K562 (cell line): ENCODE measurements around the gene PCED1B. TPM values are rescaled to one million over a fixed set of nuclear protein-coding genes. Genes with fewer than 3 reads are reported as not detected.
A peak's percentile ranks its signal among the peaks of the same experiment; 100 is the strongest.

Experiments
- ATAC-seq: fragments of 200-7000 bp; cut with Tn5 transposase; 3 replicates; pipeline ENCODE4 v1.9.1; 2020; ENCODE audit warnings: moderate library complexity
- BruUV-seq: library from RNA; stranded (reverse); fragments of 400-500 nt; replicated peaks from 2 replicates; lab custom pipeline; 2021; lab: Mats Ljungman, UMichigan
- CTCF ChIA-PET: fragments of 300-600 bp; formaldehyde crosslinking; extraction: SDS; loops from one replicate; lab custom pipeline; 2021; ENCODE audit warnings: low intra/inter-chr PET ratio; lab: Yijun Ruan, JAX
- POLR2A ChIA-PET: fragments of 300-600, 350-650 bp; sonication (Branson Sonifier 250); formaldehyde crosslinking; extraction: SDS; loops from one replicate; lab custom pipeline; 2021; ENCODE audit warnings: antibody characterized with exemption, inconsistent platforms; lab: Yijun Ruan, JAX
- DNase-seq, 4 experiments: peaks; one replicate each; pipeline versions ENCODE4 v3.0.0 to v3.0.0-alpha.2; 2011 to 2018; ENCODE audit warnings: low spot score in 3 of 4, mixed read lengths in 3 of 4; ENCODE audit errors: extremely low read depth in 1 of 4
- FAIRE-seq: peaks from 2 replicates; lab custom pipeline; 2011; peaks lifted over from hg19 to GRCh38; lab: Jason Lieb, UNC
- H2AFZ ChIP-seq: 2 replicates; pipeline ENCODE4 v1.6.0; 2011; ENCODE audit warnings: low read depth, low read length, control low read depth, inconsistent platforms
- H3K27ac ChIP-seq: fragments of 200-600 bp; 3 replicates; pipeline ENCODE4 v1.8.0; 2011; ENCODE audit warnings: low read depth, mild to moderate bottlenecking, control low read depth, inconsistent platforms, low read length, moderate library complexity, mixed read lengths; ENCODE audit errors: extremely low read depth
- H3K27me3 ChIP-seq, 2 experiments: fragments of 300-600 bp in 1 of 2; 2 replicates in 1 of 2; 3 replicates in 1 of 2; pipeline versions ENCODE4 v1.6.0 to v1.8.0; 2011; ENCODE audit warnings: inconsistent platforms in 2 of 2, low read length in 2 of 2, mild to moderate bottlenecking in 1 of 2, mixed read lengths in 1 of 2, moderate library complexity in 1 of 2; ENCODE audit not compliant: control insufficient read depth in 2 of 2, insufficient read depth in 2 of 2
- H3K36me3 ChIP-seq: fragments of 300-600 bp; 3 replicates; pipeline ENCODE4 v1.8.0; 2011; ENCODE audit warnings: mild to moderate bottlenecking, low read length, inconsistent platforms; ENCODE audit not compliant: control insufficient read depth, insufficient read depth
- H3K4me1 ChIP-seq, 2 experiments: fragments of 200-600 bp in 1 of 2; replicated peaks in 1 of 2; 2 replicates in 1 of 2; 3 replicates in 1 of 2; pipeline versions ENCODE4 v1.5.1 to v1.8.0; 2011; ENCODE audit warnings: inconsistent platforms in 2 of 2, low read length in 2 of 2, mild to moderate bottlenecking in 1 of 2, mixed read lengths in 1 of 2, moderate library complexity in 1 of 2; ENCODE audit not compliant: control insufficient read depth in 2 of 2, insufficient read depth in 2 of 2
- H3K4me2 ChIP-seq: 2 replicates; pipeline ENCODE4 v1.6.1; 2011; ENCODE audit warnings: low read length, control low read depth, inconsistent platforms, mixed read lengths; ENCODE audit not compliant: insufficient read depth
- H3K4me3 ChIP-seq: fragments of 200-600 bp; sonication (generic), shearing (Covaris generic); 2 replicates; pipeline ENCODE4 v1.5.1; 2016; ENCODE audit warnings: control low read depth, inconsistent platforms
- H3K79me2 ChIP-seq: fragments of 200-600 bp; 3 replicates; pipeline ENCODE4 v1.8.0; 2011; ENCODE audit warnings: low read length, inconsistent platforms; ENCODE audit not compliant: control insufficient read depth, insufficient read depth
- H3K9ac ChIP-seq, 2 experiments: 2 replicates each; pipeline versions ENCODE4 v1.6.0 to v1.6.1; 2011; ENCODE audit warnings: low read depth in 2 of 2, low read length in 2 of 2, control low read depth in 1 of 2, inconsistent platforms in 1 of 2, mild to moderate bottlenecking in 1 of 2, mixed read lengths in 1 of 2; ENCODE audit not compliant: insufficient read depth in 1 of 2
- H3K9me1 ChIP-seq: one replicate; pipeline ENCODE4 v1.6.0; 2011; ENCODE audit warnings: inconsistent platforms, mild to moderate bottlenecking, low read length, moderate library complexity; ENCODE audit not compliant: control insufficient read depth, insufficient read depth
- H3K9me3 ChIP-seq: replicated peaks from 2 replicates; pipeline ENCODE4 v1.5.1; 2011; ENCODE audit warnings: low read depth, low read length, inconsistent platforms; ENCODE audit not compliant: control insufficient read depth, insufficient read depth
- H4K20me1 ChIP-seq: replicated peaks from 2 replicates; pipeline ENCODE4 v1.6.1; 2011; ENCODE audit warnings: low read length, inconsistent platforms, mixed read lengths; ENCODE audit not compliant: control insufficient read depth, insufficient read depth
- BHLHE40 ChIP-seq: IDR thresholded peaks from 2 replicates; pipeline ENCODE4 v1.6.1; 2011; ENCODE audit warnings: low read length, improper control_type of control experiment
- DPF2 ChIP-seq: fragments of 450-650 bp; IDR thresholded peaks from 2 replicates; pipeline ENCODE4 v1.6.1; 2016
- EZH2 ChIP-seq: IDR thresholded peaks from 2 replicates; pipeline ENCODE4 v1.6.1; 2012; ENCODE audit warnings: low read depth, mild to moderate bottlenecking, inconsistent platforms, low read length, borderline replicate concordance
- FOXA3 ChIP-seq, 2 experiments: fragments of 450-650 bp in 1 of 2; sonication (generic) in 1 of 2; formaldehyde crosslinking; IDR thresholded peaks in 1 of 2; conservative IDR thresholded peaks in 1 of 2; 2 replicates each; pipeline versions ENCODE4 v1.4.0 to v1.8.0; 2020 to 2022; ENCODE audit warnings: mild to moderate bottlenecking in 2 of 2, missing genetic modification reagents in 1 of 2
- HNRNPUL1 ChIP-seq: fragments of 200-400 bp; formaldehyde crosslinking; IDR thresholded peaks from 2 replicates; pipeline ENCODE4 v1.6.1; 2017; ENCODE audit warnings: low read length
- JUND ChIP-seq, 2 experiments: IDR thresholded peaks; 2 replicates in 1 of 2; 3 replicates in 1 of 2; pipeline ENCODE4 v1.6.1; 2011; ENCODE audit warnings: borderline replicate concordance in 2 of 2, low read depth in 2 of 2, low read length in 2 of 2, improper control_type of control experiment in 1 of 2, missing biosample characterization in 1 of 2, missing genetic modification characterization in 1 of 2, missing genetic modification reagents in 1 of 2
- MTA1 ChIP-seq: fragments of 450-650 bp; IDR thresholded peaks from 2 replicates; pipeline ENCODE4 v1.6.1; 2017; ENCODE audit warnings: borderline replicate concordance
- RBFOX2 ChIP-seq: fragments of 200-400 bp; formaldehyde crosslinking; IDR thresholded peaks from 2 replicates; pipeline ENCODE4 v1.6.1; 2017; ENCODE audit warnings: low read depth, mild to moderate bottlenecking, low read length, moderate library complexity
- SMAD2 ChIP-seq: fragments of 150-350 bp; IDR thresholded peaks from 2 replicates; pipeline ENCODE4 v1.6.1; 2014; ENCODE audit warnings: low read depth, mild to moderate bottlenecking, low read length
- TBL1XR1 ChIP-seq, 2 experiments: IDR thresholded peaks; 2 replicates each; pipeline ENCODE4 v1.6.1; 2012; ENCODE audit warnings: improper control_type of control experiment in 2 of 2, low read length in 2 of 2, mild to moderate bottlenecking in 1 of 2
- YY1 ChIP-seq, 3 experiments: IDR thresholded peaks; 2 replicates each; pipeline ENCODE4 v1.6.1; 2011; ENCODE audit warnings: low read length in 2 of 3, mild to moderate bottlenecking in 2 of 3, moderate library complexity in 2 of 3, borderline replicate concordance in 1 of 3, control low read depth in 1 of 3, low read depth in 1 of 3; ENCODE audit not compliant: insufficient read depth in 3 of 3, insufficient replicate concordance in 2 of 3, control insufficient read depth in 1 of 3, insufficient read length in 1 of 3; ENCODE audit errors: extremely low read depth in 1 of 3
- ZKSCAN8 ChIP-seq: fragments of 200-800 bp; sonication (Bioruptor generic); IDR thresholded peaks from 2 replicates; pipeline ENCODE4 v1.6.1; 2016; ENCODE audit warnings: missing genetic modification characterization, missing compliant biosample characterization
- ZNF134 ChIP-seq: fragments of 250-450 bp; sonication (Bioruptor Pico); conservative IDR thresholded peaks from 2 replicates; pipeline ENCODE4 v1.4.0; 2020
- WGBS: fragments of 100-300 bp; shearing (Covaris generic); methylation state at CpG from one replicate; pipeline ENCODE4 v1.1.6; 2016; ENCODE audit warnings: low coverage, mixed read lengths; ENCODE audit not compliant: insufficient coverage; ENCODE audit errors: missing lambda C conversion rate; 5-methylcytosine and 5-hydroxymethylcytosine counted together
- in situ Hi-C: fragments of 300-500 bp; cut with MboI; formaldehyde crosslinking; loops from 4 replicates; pipeline ENCODE4 v1.15.0; 2018; ENCODE audit warnings: inconsistent platforms, mixed read lengths
- intact Hi-C: fragments of 100-400 bp; cut with micrococcal nuclease; formaldehyde crosslinking; loops from 2 replicates; pipeline ENCODE4 v1.14.2; 2022
- polyA plus RNA-seq, 8 experiments: library from polyadenylated mRNA; depleted of rRNA in 4 of 8; stranded (reverse) in 5 of 8; unstranded in 3 of 8; fragments of >200 nt; fragmentation: Nextera tagmentation in 2 of 8; fragmentation: Illumina TruSeq in 1 of 8; extraction: Ambion mirVana in 2 of 8; extraction: Trizol in 1 of 8; gene quantifications; 2 replicates each; pipeline versions ENCODE4 v1.2.1 to v1.2.3, GENCODE V29; 2011 to 2014; ENCODE audit warnings: inconsistent platforms in 1 of 8, missing spikeins in 1 of 8
- total RNA-seq, 7 experiments: library from RNA; depleted of rRNA in 6 of 7; stranded (reverse); fragments of >200 nt in 6 of 7; fragmentation: Illumina TruSeq in 2 of 7; extraction: Trizol in 2 of 7; gene quantifications; 2 replicates each; pipeline versions ENCODE4 v1.2.1 to v1.2.3, GENCODE V29; 2011 to 2021; ENCODE audit warnings: low replicate concordance in 1 of 7
- TF ChIP-seq, protein P1 (sequence below): sonication (generic); formaldehyde crosslinking; IDR thresholded peaks from 2 replicates; pipeline ENCODE4 v1.8.1; 2023; ENCODE audit warnings: mild to moderate bottlenecking, missing genetic modification reagents

Gene PCED1B
- total and polyA plus RNA-seq, 9 of the 15 experiments (the other 6 are each of a cell fraction or from before 2014, with no cell fraction given), result 1.2 to 9.3 (median 2.5) TPM

DNA sequence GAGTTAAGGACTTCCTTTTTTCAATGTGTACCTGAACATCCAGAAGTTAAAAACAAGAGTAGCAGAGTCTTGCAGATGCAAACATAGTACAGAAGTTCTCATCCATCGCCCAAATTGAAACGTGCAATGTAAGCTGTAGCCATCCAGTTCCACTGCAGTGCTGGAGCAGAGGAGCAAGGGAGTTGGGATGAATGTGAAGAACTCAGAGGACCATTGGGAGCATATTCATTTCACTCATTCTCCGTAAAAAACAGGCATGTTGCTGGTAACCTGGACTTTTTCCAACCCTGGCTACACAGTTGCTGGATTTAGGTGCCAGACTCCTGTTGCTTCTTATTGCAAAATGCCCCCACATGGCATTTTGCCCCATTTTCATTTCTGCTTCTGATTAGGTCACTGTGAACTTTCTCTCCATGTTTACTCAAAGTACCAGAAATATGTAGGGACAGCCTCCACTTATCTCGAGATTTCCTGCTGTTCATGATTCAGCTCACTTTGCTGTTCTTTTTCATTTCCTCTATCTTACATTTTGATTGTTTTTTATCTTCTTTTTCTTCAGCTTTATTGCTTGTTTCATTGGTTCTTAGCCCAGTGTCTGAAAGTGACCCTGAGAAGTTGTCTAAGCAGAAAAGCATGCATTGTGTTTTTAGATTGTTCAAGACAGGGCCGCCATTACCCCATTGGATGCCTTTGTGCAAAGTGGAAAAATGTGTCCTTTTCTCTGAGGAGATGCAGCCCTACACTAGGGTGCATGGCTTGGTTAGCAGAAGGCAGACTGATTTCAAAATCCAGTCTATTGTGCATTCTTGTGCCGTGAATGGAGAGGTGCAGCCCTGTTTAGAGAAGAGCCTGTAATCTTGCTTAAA lies 109.4 kb downstream of the PCED1B start (continued):
- TF ChIP-seq JUND (IDR thresholded peaks at IDR 0.05; ENCODE audit: borderline replicate concordance, low read depth, low read length) (no peak), JUND (tag; IDR thresholded peaks at IDR 0.05; ENCODE audit: borderline replicate concordance, low read depth, low read length) (no peak), FOXA3 (CRISPR knock-in tag; conservative IDR thresholded peaks at IDR 0.05 in 1 of 2, IDR thresholded peaks at IDR 0.05 in 1 of 2) (peak in 1 of 2 experiments; percentile 82; a peak in 2 of 4 replicates), DPF2 (peak; percentile 64), YY1 (IDR thresholded peaks at IDR 0.05; ENCODE audit: borderline replicate concordance in 1 of 3, control insufficient read depth in 1 of 3, extremely low read depth in 1 of 3, insufficient read depth in 3 of 3, insufficient read length in 1 of 3, insufficient replicate concordance in 2 of 3, low read depth in 1 of 3, low read length in 2 of 3) (peak in 1 of 3 experiments; percentile 33), SMAD2 (no peak)

DNA sequence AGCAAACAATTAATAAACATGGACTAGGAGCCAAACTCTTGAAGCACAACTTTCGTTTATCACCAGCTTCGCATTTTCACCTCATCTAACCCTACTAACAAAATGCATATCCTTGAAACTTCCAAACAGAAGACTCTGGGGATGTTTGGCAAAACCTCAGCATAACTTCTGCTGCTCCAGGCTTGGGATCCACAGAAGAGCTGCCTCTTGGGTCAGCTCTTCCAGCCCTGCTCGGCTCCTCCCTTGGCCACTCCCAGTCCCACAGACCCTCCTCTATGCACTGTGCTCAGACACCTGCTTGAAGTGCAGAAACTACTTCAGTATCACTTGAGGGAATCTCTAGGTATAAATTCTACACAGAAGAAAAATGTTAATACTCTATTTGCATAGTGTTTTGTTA lies 110.3 kb downstream of the PCED1B start:
- ChIA-PET CTCF (no interaction called here), POLR2A (interaction anchor here (1.4 kb wide), 1 partner anchor 9 kb away, joined by 3 read pairs; no protein-coding TSS in a partner anchor)
- 56% methylated on average over 3 of the region's 3 CpGs for WGBS
- DNase-seq (peak in 1 of 4 experiments; percentile 29), ATAC-seq (peak; percentile 68), FAIRE-seq (no peak)
- no peak overlapping the region for H3K4me3 ChIP-seq
- H4K20me1 ChIP-seq, result no peaks in the 10 kb centered on the region
- no TSS peak for BruUV-seq
- in situ Hi-C loops (no loop called here), intact Hi-C loops (loop anchor here (5.0 kb wide), 2 partner anchors 107 to 157 kb away; no protein-coding TSS in a partner anchor)
- H2AFZ ChIP-seq, result peak overlapping the region; percentile 34; the same call in 1 of the 2 replicates
- TF ChIP-seq, protein P1, sequence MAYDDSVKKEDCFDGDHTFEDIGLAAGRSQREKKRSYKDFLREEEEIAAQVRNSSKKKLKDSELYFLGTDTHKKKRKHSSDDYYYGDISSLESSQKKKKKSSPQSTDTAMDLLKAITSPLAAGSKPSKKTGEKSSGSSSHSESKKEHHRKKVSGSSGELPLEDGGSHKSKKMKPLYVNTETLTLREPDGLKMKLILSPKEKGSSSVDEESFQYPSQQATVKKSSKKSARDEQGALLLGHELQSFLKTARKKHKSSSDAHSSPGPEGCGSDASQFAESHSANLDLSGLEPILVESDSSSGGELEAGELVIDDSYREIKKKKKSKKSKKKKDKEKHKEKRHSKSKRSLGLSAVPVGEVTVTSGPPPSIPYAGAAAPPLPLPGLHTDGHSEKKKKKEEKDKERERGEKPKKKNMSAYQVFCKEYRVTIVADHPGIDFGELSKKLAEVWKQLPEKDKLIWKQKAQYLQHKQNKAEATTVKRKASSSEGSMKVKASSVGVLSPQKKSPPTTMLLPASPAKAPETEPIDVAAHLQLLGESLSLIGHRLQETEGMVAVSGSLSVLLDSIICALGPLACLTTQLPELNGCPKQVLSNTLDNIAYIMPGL (CRISPR knock-in tag), result no peak
- TF ChIP-seq ZKSCAN8 (CRISPR knock-in tag), result no peak
- TF ChIP-seq EZH2, result no peak
- no peak for TF ChIP-seq RBFOX2
- TF ChIP-seq BHLHE40, result no peak
- no peak for TF ChIP-seq MTA1
- TF ChIP-seq TBL1XR1 (IDR thresholded peaks at IDR 0.05; ENCODE audit: low read length in 2 of 2), result no peak
- TF ChIP-seq HNRNPUL1, result no peak
- no peak for TF ChIP-seq ZNF134 (CRISPR knock-in tag)
- no peak overlapping the region for H3K9ac ChIP-seq
- no peaks in the 10 kb centered on the region for H3K9me1 ChIP-seq
- H3K27me3 ChIP-seq, result no peaks in the 10 kb centered on the region
- no peak overlapping the region for H3K27ac ChIP-seq
- H3K4me2 ChIP-seq, result no peak overlapping the region
- H3K4me1 ChIP-seq, result peaks cover 3 to 45% of the 10 kb centered on the region in 2 experiments; a peak in 4 of 5 replicates
- H3K79me2 ChIP-seq, result no peaks in the 10 kb centered on the region
- no peaks in the 10 kb centered on the region for H3K9me3 ChIP-seq
- H3K36me3 ChIP-seq, result no peaks in the 10 kb centered on the region
